Measurements from ENCODE around the gene DCHS1. TPM values are rescaled to one million over a fixed set of nuclear protein-coding genes. Genes with fewer than 3 reads are reported as not detected.

Gene DCHS1
- total RNA-seq, 2 experiments from 2014 or later, result 0.80 to 0.90 TPM

DNA sequence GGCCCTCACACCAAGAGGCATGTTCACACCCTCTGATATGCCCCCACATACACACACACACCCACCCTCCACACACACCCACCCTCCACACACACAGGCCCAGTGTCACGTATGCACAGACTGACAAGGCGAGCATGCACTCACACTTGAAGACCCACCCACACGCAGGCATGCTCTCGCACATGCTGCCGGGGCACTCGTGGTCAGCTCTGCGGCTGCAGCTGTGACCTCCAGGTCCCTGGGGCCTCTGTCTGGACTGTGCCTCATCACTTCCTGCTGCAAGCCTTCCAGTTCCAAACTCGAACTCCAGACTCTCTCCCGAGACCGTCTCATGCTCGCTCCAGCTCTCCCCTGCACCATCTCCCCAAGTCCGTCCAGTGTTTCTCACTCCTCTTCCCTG is 9.5 kb downstream of the DCHS1 start:
- Mint-ChIP-seq H3K36me3 (no peaks in the 10 kb centered on the region), H3K4me3 (no peak overlapping the region), H3K9me3 (no peaks in the 10 kb centered on the region), H3K27ac (peak overlapping the region; percentile 13), H3K4me1 (ENCODE audit: low read depth) (no peaks in the 10 kb centered on the region), H3K27me3 (no peaks in the 10 kb centered on the region)
- DNase-seq, result no peak
- CTCF ChIA-PET, result interaction anchor here (1.6 to 2.2 kb wide), 2 partner anchors 22 to 34 kb away, joined by 7 to 8 read pairs; partner anchors contain the start of gene TAF10
- POLR2A ChIA-PET, result interaction anchor here (0.6 to 1.6 kb wide), 4 partner anchors 22 to 48 kb away, joined by 3 to 4 read pairs (median 3); no protein-coding TSS in a partner anchor
- intact Hi-C loops (cut with micrococcal nuclease), result loop anchor here (2.0 kb wide), 2 partner anchors 21 to 27 kb away; partner anchors contain the start of gene TPP1

DNA sequence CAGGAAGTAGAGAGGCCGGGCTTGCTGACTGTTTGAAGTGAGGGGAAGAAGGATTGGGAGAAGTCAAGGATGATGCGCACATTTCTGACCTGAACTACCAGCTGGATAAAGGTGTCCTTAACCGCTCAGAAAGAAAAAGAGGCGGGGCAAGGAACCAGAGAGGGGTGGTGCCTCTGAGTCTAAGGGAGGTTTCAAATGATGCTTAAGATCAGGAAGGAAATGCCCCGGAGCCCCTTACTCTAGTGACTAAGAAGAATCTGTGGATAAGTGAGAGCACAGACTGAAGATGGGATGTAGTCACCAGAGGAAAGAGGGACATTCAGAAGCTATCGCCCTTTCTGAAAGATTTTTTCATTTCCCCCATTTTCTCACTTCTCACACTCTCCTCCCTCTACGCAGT is 12.7 kb downstream of the DCHS1 start:
- no peaks in the 10 kb centered on the region for H3K4me1 Mint-ChIP-seq (ENCODE audit: low read depth)
- CTCF ChIA-PET, result interaction anchor here (1.4 kb wide), 1 partner anchor 24 kb away, joined by 4 read pairs; no protein-coding TSS in a partner anchor
- POLR2A ChIA-PET, result interaction anchor here (1.2 to 1.6 kb wide), 2 partner anchors 21 to 24 kb away, joined by 3 to 6 read pairs; partner anchors contain the start of gene TPP1
- no peaks in the 10 kb centered on the region for H3K27me3 Mint-ChIP-seq
- no peaks in the 10 kb centered on the region for H3K36me3 Mint-ChIP-seq
- no peak overlapping the region for H3K4me3 Mint-ChIP-seq
- DNase-seq, result no peak
- intact Hi-C loops (cut with micrococcal nuclease), result no loop called here
- no peaks in the 10 kb centered on the region for H3K9me3 Mint-ChIP-seq
- no peak overlapping the region for H3K27ac Mint-ChIP-seq

DNA sequence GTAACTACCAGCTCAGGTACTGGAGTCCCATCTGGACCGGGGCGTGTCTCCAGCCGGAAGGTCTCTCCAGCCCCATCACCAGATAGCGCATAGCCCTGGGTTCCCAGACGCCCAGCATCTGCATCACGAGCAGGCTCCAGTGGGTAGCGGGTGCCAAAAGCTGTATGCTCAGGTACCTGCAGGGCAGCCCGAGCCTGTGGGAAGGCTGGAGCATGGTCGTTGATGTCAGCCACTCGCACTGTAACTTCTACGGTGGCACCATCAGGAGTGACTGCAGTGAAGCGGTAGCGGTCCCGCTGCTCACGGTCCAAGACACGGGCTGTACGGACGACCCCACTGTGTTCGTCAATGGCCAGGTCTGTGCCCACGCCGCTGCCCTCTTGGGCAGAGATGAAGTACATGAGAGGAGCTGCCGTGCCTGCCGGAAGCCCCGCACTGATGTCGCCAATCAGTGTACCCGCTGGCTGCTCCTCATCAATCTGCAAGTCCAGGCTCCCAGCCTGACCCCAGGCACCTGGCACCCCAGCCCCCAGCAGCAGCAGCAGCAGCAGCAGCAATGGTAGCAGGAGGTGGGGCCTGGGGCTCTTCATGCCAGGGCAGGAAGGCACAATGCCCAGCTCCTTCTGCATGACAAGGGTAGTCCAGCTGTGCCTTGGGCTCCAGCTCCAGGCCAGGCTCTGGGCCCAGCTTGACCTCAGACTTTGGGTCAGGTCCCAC is 14.5 kb downstream of the DCHS1 start:
- Mint-ChIP-seq H3K4me3 (no peak overlapping the region), H3K9me3 (no peaks in the 10 kb centered on the region), H3K27ac (no peak overlapping the region), H3K27me3 (no peaks in the 10 kb centered on the region), H3K4me1 (ENCODE audit: low read depth) (no peaks in the 10 kb centered on the region), H3K36me3 (no peaks in the 10 kb centered on the region)
- POLR2A ChIA-PET, result no interaction called here
- intact Hi-C loops (cut with micrococcal nuclease), result no loop called here
- CTCF ChIA-PET, result no interaction called here
- no peak for DNase-seq

DNA sequence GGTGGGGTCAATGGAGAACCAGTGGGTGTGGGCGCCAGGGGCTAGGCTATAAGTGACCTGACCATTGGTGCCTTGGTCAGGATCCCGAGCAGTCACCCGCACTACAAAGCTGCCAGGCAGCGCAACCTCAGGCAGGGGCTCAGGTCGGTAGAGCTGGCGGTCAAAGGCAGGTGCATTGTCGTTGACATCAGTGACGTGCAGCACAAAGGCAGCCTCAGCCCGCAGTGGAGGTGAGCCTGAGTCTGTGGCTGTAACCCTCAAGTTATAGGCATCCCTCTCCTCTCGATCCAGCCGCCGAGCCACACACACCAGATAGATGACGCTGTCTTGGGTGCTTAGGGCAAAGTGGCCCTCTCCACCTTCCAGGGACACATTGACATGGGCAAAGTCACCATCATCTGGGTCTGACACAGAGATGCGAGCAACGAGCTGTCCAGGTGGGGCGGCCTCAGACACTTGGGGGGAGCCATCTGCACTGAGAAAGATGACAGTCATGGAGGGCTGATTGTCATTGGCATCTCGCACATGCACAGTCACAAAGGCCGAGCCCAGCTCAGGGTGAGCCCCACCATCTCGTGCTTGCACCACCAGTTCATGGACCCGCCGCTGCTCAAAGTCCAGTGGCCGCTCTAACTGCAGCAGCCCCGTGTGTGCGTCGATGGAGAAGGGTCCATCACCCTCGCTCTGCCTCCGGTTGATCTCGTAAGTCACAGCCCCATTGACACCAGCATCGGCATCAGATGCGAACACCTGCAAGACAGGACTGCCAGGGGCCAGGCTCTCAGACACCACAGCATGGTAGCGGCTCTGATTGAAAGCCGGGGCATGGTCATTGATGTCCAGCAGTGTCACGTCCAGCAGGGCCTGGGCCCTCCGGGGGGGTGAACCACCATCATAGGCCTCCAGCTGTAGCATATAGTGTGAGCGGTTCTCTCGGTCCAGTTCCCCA is 15.3 kb downstream of the DCHS1 start:
- H3K27ac Mint-ChIP-seq, result no peak overlapping the region
- POLR2A ChIA-PET, result no interaction called here
- CTCF ChIA-PET, result interaction anchor here (1.1 to 1.5 kb wide), 2 partner anchors 8 to 27 kb away, joined by 3 to 4 read pairs; no protein-coding TSS in a partner anchor
- intact Hi-C loops (cut with micrococcal nuclease), result no loop called here
- no peaks in the 10 kb centered on the region for H3K27me3 Mint-ChIP-seq
- H3K36me3 Mint-ChIP-seq, result no peaks in the 10 kb centered on the region
- H3K9me3 Mint-ChIP-seq, result no peaks in the 10 kb centered on the region
- no peak overlapping the region for H3K4me3 Mint-ChIP-seq
- DNase-seq, result no peak
- no peaks in the 10 kb centered on the region for H3K4me1 Mint-ChIP-seq (ENCODE audit: low read depth)

DNA sequence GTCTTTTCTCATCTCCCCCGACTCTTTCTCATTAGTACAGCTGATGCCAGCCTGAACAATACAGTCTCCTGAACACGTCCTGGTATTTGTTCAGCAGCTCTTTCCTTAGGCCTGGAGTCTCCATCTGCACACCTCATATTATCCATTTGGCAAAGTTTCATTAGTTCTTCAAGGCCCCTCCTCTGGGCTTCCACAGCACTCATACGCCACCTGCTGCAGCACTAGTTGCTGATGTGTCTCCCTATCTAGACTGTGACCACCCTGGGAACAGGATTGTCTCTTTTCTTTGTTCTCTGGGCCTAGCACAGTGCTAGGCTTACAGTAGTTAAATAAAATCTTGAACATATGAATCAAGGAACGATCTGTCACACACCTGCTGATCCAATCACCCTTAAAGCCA is 17.2 kb downstream of the DCHS1 start:
- CTCF ChIA-PET, result interaction anchor here (1.5 kb wide), 1 partner anchor 10 kb away, joined by 4 read pairs; no protein-coding TSS in a partner anchor
- H3K9me3 Mint-ChIP-seq, result no peaks in the 10 kb centered on the region

DNA sequence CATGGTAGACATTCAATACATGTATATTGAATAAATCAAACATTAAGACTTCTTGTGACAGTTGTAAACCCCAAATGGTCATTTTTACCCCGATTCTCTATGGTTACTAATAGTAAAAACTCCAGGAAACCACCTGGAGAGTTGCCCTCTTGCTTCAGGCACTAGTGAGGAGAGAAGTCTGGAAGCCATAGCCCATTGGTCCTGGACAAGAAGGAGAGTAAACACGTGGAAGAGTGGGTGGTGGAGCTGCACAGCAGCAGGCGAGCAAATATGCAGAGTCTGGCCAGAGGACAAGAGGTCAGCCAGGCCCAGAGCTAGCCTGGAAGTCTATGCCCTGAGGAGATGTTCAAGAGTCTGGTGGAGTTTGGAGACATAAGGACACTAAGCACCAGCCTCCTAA is 17.7 kb downstream of the DCHS1 start:
- DNase-seq, result no peak
- H3K36me3 Mint-ChIP-seq, result no peaks in the 10 kb centered on the region
- H3K4me1 Mint-ChIP-seq (ENCODE audit: low read depth), result no peaks in the 10 kb centered on the region
- ChIA-PET CTCF (interaction anchor here (1.0 kb wide), 1 partner anchor 107 kb away, joined by 3 read pairs; no protein-coding TSS in a partner anchor), POLR2A (no interaction called here)
- no peaks in the 10 kb centered on the region for H3K27me3 Mint-ChIP-seq
- H3K4me3 Mint-ChIP-seq, result no peak overlapping the region
- intact Hi-C loops (cut with micrococcal nuclease), result no loop called here
- no peaks in the 10 kb centered on the region for H3K9me3 Mint-ChIP-seq
- H3K27ac Mint-ChIP-seq, result no peak overlapping the region

More for the DNA sequence above, 17.2 kb downstream of the DCHS1 start:
- Mint-ChIP-seq H3K4me1 (ENCODE audit: low read depth) (no peaks in the 10 kb centered on the region), H3K27me3 (no peaks in the 10 kb centered on the region), H3K4me3 (no peak overlapping the region), H3K27ac (no peak overlapping the region), H3K36me3 (no peaks in the 10 kb centered on the region)
- DNase-seq, result no peak
- POLR2A ChIA-PET, result no interaction called here
- intact Hi-C loops (cut with micrococcal nuclease), result no loop called here

DNA sequence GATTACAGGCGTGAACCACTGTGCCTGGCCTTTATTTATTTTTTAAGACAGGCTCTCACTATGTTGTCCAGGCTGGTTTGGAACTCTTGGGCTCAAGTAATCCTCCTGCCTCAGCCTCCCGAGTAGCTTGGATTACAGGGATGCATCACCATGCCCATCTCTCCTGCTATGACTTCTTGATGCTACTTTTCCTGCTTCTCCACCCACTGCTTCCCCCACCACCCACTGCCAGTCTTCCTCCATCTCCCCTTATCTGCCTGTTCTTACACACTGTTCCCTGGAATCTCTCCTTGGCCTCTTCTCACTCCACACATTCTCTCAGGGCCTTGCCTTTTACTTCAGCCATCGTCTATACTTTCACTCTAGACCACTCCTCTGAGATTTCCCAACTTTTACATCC is 19.1 kb downstream of the DCHS1 start:
- DNase-seq, result no peak
- intact Hi-C loops (cut with micrococcal nuclease), result no loop called here
- ChIA-PET CTCF (interaction anchor here (0.8 kb wide), 1 partner anchor 44 kb away, joined by 5 read pairs; no protein-coding TSS in a partner anchor), POLR2A (no interaction called here)
- no peaks in the 10 kb centered on the region for H3K9me3 Mint-ChIP-seq
- no peak overlapping the region for H3K4me3 Mint-ChIP-seq
- no peaks in the 10 kb centered on the region for H3K4me1 Mint-ChIP-seq (ENCODE audit: low read depth)
- H3K27ac Mint-ChIP-seq, result no peak overlapping the region
- no peaks in the 10 kb centered on the region for H3K27me3 Mint-ChIP-seq
- H3K36me3 Mint-ChIP-seq, result no peaks in the 10 kb centered on the region

DNA sequence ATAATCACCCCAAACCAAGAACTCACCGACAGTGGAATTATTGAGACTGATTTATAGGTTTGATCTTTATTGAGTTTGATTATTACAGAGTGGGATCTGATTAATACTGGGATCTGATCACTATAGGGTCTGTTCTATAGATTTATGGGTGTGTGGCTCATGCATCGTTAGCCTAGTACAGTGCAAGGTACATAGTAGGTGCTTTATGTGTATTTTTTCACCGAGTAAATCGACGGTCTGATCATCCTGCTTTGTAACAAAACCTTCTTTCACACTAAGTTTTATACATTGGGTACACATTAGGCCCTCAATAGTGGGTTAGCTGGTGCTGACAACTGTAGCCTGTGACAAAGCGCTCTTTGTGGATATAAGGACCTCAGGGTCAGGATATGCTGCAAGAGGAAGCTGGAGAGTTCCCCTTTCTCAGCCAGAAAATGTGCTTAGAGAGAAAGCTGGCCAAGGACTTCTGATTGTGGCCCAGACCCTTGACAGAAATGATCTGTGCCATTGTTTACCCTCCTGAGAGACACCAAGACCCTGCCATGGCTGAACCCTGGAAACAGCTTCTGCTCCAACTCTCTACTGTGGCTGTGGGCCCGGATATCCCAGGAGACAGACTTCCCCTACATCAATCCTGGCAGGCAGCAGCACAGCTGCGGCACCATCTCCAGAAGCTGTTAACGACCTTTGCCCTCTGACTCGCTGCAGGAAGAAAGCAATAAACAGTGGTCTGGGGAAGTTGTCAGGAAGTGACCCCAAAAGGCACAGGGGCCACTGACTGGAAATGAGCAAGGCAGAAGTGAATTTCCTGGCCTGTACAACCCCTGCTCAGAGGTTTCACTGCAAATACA is 20.3 kb downstream of the DCHS1 start:
- no peak for DNase-seq
- Mint-ChIP-seq H3K27ac (no peak overlapping the region), H3K4me3 (no peak overlapping the region), H3K9me3 (no peaks in the 10 kb centered on the region), H3K4me1 (ENCODE audit: low read depth) (no peaks in the 10 kb centered on the region), H3K36me3 (peaks cover 1% of the 10 kb centered on the region), H3K27me3 (no peaks in the 10 kb centered on the region)
- CTCF ChIA-PET, result no interaction called here
- intact Hi-C loops (cut with micrococcal nuclease), result no loop called here
- POLR2A ChIA-PET, result no interaction called here

DNA sequence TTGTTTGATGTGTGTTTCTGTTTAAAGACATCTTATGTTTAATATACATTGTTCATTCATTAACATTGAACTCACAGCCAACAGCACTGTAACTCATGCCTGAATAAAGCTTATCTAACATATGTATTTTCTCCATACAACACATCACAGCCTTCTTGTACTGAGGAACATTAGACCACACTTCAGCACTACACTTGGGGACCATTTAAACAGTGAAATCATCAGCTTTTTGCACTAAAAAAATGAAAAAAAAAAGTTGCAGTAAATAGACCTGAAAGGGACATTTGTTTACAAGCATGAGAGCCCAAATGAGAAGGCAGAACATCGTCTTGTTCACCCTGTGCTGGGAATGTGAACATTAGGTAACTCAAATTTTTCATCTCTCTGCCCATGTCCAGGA is 21.1 kb downstream of the DCHS1 start:
- ChIA-PET POLR2A (no interaction called here), CTCF (no interaction called here)
- no peaks in the 10 kb centered on the region for H3K27me3 Mint-ChIP-seq
- no peak overlapping the region for H3K4me3 Mint-ChIP-seq
- H3K4me1 Mint-ChIP-seq (ENCODE audit: low read depth), result no peaks in the 10 kb centered on the region
- intact Hi-C loops (cut with micrococcal nuclease), result no loop called here
- peaks cover 1% of the 10 kb centered on the region for H3K36me3 Mint-ChIP-seq
- H3K27ac Mint-ChIP-seq, result no peak overlapping the region
- no peak for DNase-seq
- H3K9me3 Mint-ChIP-seq, result no peaks in the 10 kb centered on the region

DNA sequence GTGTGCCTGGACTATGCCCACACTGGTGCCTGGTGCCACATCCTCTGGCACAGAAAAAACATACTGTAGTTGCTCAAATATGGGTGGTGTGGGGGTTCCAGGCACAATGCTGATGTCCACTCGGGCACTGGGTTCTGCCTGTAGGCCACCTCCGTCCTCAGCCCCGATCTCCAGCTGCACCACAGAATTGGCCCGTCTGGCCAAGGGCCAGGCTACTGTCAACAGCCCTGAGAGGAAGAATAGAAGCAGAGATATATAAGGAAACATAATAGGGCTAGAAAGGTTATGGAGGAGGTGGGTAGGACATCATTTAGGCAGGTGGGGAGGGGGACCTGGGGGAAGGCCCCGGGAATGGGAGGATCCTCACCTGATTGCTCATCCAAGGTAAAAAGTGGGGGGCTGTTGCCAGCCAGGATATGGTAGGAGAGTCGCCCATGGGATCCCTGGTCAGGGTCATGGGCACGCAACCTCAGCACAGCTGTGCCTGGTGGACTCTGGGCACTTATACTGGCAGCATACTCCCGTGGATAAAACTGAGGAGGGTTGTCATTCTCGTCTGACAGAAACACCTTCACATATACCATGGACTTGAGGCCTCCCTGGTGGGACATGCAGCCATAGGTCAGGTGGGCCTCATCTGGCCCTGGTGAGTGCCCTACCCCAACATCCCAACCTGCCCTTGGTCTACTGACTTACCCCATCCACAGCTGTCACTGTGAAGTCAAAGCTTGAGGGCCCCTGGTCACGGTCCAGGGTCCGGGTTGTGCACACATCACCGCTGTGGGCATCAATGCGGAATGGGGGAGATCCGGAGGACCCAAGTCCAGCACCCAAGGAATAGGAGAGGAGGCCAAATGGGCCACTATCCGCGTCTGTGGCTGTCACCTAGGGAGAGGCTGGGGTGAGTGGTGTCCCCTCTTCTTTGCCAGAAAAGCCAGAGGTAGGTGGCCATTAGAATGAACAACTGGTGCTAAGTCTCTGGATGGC is 21.9 kb downstream of the DCHS1 start:
- CTCF ChIA-PET, result interaction anchor here (0.5 kb wide), 1 partner anchor 34 kb away, joined by 3 read pairs; no protein-coding TSS in a partner anchor
- Mint-ChIP-seq H3K9me3 (no peaks in the 10 kb centered on the region), H3K27ac (no peak overlapping the region), H3K4me1 (ENCODE audit: low read depth) (no peaks in the 10 kb centered on the region), H3K27me3 (no peaks in the 10 kb centered on the region), H3K4me3 (no peak overlapping the region), H3K36me3 (peaks cover 1% of the 10 kb centered on the region)
- intact Hi-C loops (cut with micrococcal nuclease), result no loop called here
- DNase-seq, result no peak
- POLR2A ChIA-PET, result no interaction called here
